GM21576 (cell line): ENCODE results near the gene DNAH2.

Experiments used
- ATAC-seq: cut with Tn5 transposase; IDR thresholded peaks from one replicate; pipeline ENCODE4 v1.9.1; 2021; ENCODE audit warnings: mild to moderate bottlenecking, moderate library complexity; ENCODE audit not compliant: unreplicated experiment

The DNAH2 gene

DNA sequence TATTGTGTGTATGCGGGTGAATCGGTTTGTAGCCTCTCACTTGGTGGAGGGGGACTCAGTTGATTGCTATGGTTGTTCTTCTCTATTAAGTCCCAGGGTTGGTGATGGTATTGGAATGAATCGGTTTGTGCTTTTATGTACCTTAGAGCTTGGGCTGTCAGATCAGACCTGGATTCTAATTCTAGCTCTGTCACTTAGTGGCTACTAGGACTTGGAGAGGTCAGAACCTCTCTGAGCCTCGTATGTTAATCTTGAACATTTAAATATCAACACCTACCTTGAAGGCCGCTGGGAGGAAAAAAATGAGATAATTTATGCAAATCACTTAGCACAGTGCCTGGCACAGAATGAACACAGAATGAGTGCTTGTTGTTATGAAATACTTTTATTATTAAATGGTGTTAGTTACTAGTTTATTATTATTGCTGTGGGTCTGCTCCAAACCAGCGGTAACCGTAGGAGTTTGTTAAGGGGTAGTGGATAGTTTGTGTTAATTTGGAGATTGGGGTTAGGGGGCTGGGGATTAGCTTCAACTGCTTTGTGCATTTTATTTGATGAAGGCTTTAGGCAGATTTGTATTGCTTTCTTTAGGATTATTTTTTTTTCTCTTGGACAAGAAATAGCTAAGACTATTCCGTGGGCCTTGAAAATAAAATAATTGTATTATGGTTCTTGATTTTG, 120.0 kb downstream of the DNAH2 start:
- ATAC-seq: no peak

DNA sequence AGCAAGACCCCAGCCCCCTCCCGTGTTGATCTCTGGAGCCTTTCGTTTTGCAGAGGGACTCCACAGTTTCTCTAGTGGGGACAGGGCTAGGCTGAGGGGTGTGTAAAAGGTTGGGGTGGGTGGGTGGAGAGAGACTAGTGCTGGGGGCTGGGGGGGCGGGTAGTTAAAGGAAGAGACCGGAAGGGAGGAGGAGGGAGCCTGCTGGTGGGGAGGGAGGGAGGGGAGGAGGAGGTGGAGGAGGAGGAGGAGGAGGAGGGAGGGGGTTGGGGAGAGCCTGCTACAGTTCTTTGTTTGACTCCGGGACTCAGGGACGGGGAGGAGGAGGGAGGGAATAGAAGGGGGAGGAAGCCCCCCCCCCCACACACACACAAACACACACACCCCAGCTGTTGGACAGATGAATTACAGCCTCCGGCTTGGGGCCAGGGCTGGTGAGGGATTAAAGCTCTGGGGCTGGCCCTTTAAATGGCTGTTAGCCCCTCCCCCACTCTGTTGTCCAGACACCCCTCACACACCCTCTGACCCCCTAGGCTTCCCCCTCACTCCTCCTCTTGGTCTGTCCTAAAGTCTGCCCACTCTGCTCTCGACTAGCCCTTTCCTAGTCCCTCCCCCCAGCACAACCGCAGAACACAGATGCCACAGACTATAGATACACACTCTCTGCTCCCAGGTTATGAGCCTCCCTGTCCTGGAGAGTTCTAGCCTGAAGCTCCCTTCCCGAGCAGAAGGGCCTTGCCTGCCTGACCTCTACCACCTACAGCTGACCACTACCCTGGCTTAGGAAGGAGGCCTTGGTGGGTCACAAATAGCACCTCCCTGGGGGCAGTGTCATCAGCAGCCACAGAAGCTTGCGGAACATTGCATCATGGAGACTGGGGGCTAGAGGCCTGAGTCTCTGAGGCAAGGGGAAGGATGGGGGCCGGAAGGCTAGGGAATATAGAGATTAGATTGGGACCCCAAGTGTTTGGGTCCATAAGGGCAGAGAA, 120.8 kb downstream of the DNAH2 start:
- no peak for ATAC-seq

DNA sequence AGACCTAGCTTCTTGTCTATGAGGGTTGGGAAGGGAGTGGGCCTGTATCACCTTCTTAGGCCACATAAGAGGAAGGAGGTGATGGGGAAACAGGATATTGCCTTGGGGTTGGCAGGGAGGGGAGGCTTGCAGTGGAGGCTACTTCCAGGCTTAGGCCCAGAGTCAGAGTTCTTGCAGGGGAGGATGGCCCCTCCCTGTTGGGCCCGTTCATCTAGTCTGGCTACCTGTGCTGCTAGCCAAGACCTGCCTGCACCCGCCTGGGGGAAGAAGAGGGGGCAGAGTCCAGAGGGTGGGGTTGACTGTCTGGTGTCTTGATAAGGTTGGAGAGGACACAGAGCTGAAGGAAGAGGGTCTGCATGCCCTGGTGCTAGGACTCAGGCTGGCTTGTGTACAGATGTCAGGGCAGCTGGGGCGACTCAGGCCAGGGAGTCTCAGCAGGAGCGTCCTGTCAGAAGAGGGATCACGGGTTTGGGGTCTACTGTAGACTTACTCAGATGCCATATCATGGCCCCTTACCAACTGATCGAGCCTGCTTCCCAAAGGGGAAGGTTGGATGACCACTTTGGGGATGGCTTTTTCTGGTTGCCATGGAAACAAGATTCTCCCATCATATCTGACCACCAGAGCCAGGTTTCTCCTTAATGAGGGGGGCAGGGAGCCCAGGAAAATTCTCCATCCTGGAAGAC, 121.8 kb downstream of the DNAH2 start:
- ATAC-seq: no peak

- no peak for ATAC-seq
These were observed 122.3 kb downstream of the DNAH2 start for GRCh38 chr17:7839876-7840261.

DNA sequence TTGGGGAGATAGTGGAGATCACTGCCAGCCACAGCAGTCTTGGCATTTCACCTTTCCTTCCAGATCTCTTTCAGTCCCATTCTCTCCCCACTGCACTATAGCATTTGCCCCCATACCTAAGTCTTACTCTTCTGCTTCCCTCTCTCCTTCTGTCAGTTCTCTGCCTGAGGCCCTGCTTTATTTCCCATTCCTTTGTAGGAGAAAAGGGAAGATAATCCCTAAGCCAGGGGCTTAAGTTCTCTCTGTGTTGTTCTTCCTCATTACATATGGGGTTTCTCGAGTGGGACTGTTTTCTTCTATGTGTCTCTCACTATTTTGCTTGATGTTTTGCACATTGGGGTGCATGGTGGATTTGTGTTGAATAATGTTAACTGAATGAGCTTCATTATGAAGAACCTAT, 122.9 kb downstream of the DNAH2 start:
- no peak for ATAC-seq

- no peak for ATAC-seq
These were observed 123.3 kb downstream of the DNAH2 start for GRCh38 chr17:7840875-7841274.

DNA sequence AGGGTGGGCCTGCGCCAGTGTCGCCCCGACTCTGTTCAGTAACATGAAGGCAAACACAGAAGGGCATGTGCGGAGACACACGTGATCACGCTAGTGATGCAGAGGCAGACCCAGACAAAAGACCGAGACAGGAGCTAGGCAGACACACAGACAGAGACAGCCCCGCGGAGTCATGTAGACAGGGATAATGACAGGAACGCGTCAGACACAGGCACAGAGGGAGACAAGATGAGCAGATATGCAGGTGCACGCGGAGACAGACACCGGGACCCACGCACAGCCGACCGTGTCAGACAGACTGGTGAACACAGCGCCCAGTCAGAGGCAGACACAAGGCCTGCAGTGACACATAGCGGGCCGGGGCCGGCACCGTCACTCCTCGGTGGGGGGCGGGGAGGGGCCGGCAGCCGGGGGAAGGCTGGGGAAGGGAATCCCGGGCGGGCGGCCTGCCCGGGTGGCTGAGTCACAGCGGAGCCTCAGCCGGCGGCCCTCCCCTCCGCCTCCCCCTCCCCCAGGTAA, 123.9 kb downstream of the DNAH2 start:
- ATAC-seq: no peak

- peak; percentile 14 for ATAC-seq
These were observed 124.4 kb downstream of the DNAH2 start for GRCh38 chr17:7841915-7842379.

GRCh38 chr17:7842380-7843256, 125.1 kb downstream of the DNAH2 start:
- peak; percentile 25 for ATAC-seq

DNA sequence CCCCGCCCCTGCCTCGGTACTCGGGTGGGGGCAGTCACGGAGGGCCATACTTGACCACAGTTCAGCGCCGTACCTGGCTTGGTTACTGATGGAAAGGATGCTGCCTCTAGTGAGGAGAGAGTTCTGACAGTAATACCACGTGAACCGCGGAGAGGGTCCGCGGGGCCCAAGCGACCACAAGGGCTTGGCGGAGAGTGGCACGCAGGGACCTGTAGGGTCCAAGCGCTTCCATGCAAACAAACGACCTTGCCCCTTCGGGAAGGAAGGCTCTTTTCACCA, 125.7 kb downstream of the DNAH2 start:
- ATAC-seq: no peak

- peak; percentile 27 for ATAC-seq
These were observed 126.2 kb downstream of the DNAH2 start for GRCh38 chr17:7843536-7844291.

GRCh38 chr17:7844292-7845154, 127.0 kb downstream of the DNAH2 start:
- peak; percentile 42 for ATAC-seq

DNA sequence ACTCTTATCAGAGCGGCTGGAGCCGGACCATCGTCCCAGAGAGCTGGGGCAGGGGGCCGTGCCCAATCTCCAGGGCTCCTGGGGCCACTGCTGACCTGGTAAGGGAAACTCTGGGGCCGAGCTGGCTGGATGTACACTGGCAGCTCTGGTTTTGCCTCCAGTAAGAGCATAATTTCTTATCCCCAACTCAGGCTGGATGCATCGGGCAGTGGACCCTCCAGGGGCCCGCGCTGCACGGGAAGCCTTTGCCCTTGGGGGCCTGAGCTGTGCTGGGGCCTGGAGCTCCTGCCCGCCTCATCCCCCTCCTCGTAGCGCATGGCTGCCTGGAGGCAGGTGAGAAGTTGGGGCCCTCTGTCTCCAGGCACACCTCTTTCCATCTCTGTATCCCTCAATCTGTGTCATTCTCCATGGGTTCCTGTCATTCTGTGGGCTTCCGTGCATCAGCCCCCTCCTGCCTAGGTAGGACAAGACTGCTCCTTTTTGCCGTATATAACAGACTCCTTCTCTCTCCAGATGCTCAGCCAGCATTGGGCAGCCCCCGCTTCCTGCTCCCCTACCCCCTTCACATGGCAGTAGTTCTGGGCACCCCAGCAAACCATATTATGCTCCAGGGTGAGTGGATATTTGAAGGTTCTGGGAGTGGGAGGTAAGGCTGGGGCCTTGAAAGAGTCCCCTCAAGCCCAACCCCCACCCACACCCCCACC, 128.0 kb downstream of the DNAH2 start:
- ATAC-seq: no peak

GRCh38 chr17:7846063-7846735, 128.7 kb downstream of the DNAH2 start:
- ATAC-seq: no peak

DNA sequence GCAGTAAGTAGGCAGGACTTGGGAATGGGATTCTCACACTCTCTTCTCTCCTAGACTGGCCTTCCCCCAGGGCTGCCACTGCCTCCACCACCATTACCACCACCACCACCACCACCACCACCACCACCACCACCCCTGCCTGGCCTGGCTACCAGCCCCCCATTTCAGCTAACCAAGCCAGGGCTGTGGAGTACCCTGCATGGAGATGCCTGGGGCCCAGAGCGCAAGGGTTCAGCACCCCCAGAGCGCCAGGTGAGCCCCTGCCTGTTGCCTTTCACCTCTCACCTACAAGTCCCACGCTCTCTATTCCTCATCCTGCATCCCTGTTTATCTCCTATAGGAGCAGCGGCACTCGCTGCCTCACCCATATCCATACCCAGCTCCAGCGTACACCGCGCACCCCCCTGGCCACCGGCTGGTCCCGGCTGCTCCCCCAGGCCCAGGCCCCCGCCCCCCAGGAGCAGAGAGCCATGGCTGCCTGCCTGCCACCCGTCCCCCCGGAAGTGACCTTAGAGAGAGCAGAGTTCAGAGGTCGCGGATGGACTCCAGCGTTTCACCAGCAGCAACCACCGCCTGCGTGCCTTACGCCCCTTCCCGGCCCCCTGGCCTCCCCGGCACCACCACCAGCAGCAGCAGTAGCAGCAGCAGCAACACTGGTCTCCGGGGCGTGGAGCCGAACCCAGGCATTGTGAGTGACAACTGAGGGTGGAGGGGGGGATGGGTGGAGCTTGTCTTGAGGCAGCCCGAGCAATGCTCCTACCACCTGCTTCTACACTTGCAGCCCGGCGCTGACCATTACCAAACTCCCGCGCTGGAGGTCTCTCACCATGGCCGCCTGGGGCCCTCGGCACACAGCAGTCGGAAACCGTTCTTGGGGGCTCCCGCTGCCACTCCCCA, 129.5 kb downstream of the DNAH2 start:
- ATAC-seq: no peak

GRCh38 chr17:7848131-7848579, 130.6 kb downstream of the DNAH2 start:
- no peak for ATAC-seq

DNA sequence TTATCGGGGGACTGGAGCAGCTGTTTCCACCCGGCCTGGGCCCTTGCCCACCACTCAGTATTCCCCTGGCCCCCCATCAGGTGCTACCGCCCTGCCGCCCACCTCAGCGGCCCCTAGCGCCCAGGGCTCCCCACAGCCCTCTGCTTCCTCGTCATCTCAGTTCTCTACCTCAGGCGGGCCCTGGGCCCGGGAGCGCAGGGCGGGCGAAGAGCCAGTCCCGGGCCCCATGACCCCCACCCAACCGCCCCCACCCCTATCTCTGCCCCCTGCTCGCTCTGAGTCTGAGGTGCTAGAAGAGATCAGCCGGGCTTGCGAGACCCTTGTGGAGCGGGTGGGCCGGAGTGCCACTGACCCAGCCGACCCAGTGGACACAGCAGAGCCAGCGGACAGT, 131.2 kb downstream of the DNAH2 start:
- ATAC-seq: no peak
